AG04449 (cell line): ENCODE results near the gene TANC1.

ENCODE experiments used
- CTCF ChIA-PET: fragments of 350-600 bp; formaldehyde crosslinking; extraction: SDS; loops from one replicate; lab custom pipeline; 2021; ENCODE audit warnings: antibody characterized with exemption; lab: Yijun Ruan, JAX
- POLR2A ChIA-PET: fragments of 400-600, 350-600 bp; formaldehyde crosslinking; extraction: SDS; loops from one replicate; lab custom pipeline; 2020; ENCODE audit warnings: antibody characterized with exemption, inconsistent platforms; lab: Yijun Ruan, JAX
- DNase-seq: peaks from one replicate; pipeline ENCODE4 v3.0.0-alpha.2; 2010; ENCODE audit warnings: low read depth, low spot score
- H3K4me3 ChIP-seq: 2 replicates; pipeline ENCODE4 v1.5.1; 2011; ENCODE audit warnings: low read depth, mild to moderate bottlenecking, control low read depth, low read length
- CTCF ChIP-seq: IDR thresholded peaks from one replicate; pipeline ENCODE4 v1.5.1; 2011; ENCODE audit warnings: mild to moderate bottlenecking, moderate library complexity, low read length, control low read depth, inconsistent platforms; ENCODE audit not compliant: insufficient read depth; ENCODE audit errors: missing control alignments

Gene TANC1

GRCh38 chr2:159015823-159016222 is 47.4 kb downstream of the TANC1 start:
- POLR2A ChIA-PET, result no interaction called here
- no peak for DNase-seq
- CTCF ChIA-PET, result no interaction called here
- no peak for TF ChIP-seq CTCF
- no peak overlapping the region for H3K4me3 ChIP-seq

- DNase-seq, result no peak
- H3K4me3 ChIP-seq, result no peak overlapping the region
- CTCF ChIA-PET, result no interaction called here
- POLR2A ChIA-PET, result no interaction called here
- TF ChIP-seq CTCF, result no peak
Measured at GRCh38 chr2:159017837-159018236, 49.4 kb downstream of the TANC1 start.

GRCh38 chr2:159019021-159019420 is 50.6 kb downstream of the TANC1 start:
- CTCF ChIA-PET, result no interaction called here
- DNase-seq, result no peak
- POLR2A ChIA-PET, result no interaction called here
- no peak for TF ChIP-seq CTCF
- no peak overlapping the region for H3K4me3 ChIP-seq

GRCh38 chr2:159022019-159022418 is 53.6 kb downstream of the TANC1 start:
- CTCF ChIA-PET, result no interaction called here
- POLR2A ChIA-PET, result no interaction called here
- TF ChIP-seq CTCF, result no peak

GRCh38 chr2:159026170-159026569 is 57.7 kb downstream of the TANC1 start:
- no peak for TF ChIP-seq CTCF
- no peak overlapping the region for H3K4me3 ChIP-seq
- ChIA-PET POLR2A (interaction anchor here (0.8 kb wide), 1 partner anchor 177 kb away, joined by 3 read pairs; no protein-coding TSS in a partner anchor), CTCF (interaction anchor here (1.1 kb wide), 2 partner anchors 9 to 23 kb away, joined by 3 read pairs; no protein-coding TSS in a partner anchor)
- no peak for DNase-seq

More at GRCh38 chr2:159022019-159022418, 53.6 kb downstream of the TANC1 start:
- no peak overlapping the region for H3K4me3 ChIP-seq
- no peak for DNase-seq

GRCh38 chr2:159028776-159029175 is 60.3 kb downstream of the TANC1 start:
- CTCF ChIA-PET, result interaction anchor here (0.6 to 1.7 kb wide), 3 partner anchors 14 to 257 kb away, joined by 3 read pairs; no protein-coding TSS in a partner anchor

More at GRCh38 chr2:159028776-159029175, 60.3 kb downstream of the TANC1 start:
- no peak overlapping the region for H3K4me3 ChIP-seq
- TF ChIP-seq CTCF, result no peak
- POLR2A ChIA-PET, result no interaction called here
- no peak for DNase-seq
